SU-DHL-6 (cell line): ENCODE results near the gene KMT5B.

Experiments used
- H2AFZ ChIP-seq: fragments of 200-600 bp; sonication (generic); 2 replicates; pipeline ENCODE4 v1.6.1; 2014; ENCODE audit warnings: low read depth, mild to moderate bottlenecking, moderate library complexity, mixed read lengths, antibody characterized with exemption, low read length; ENCODE audit not compliant: severe bottlenecking
- H3F3A ChIP-seq: fragments of 200-600 bp; shearing (Covaris generic); 2 replicates; pipeline ENCODE4 v1.6.0; 2016; ENCODE audit warnings: antibody characterized with exemption, mild to moderate bottlenecking; ENCODE audit not compliant: insufficient read depth
- H3K27ac ChIP-seq: fragments of 200-600 bp; sonication (generic); 2 replicates; pipeline ENCODE4 v1.5.1; 2016; ENCODE audit warnings: low read depth, mild to moderate bottlenecking, low read length, moderate library complexity, mixed read lengths
- H3K27me3 ChIP-seq: fragments of 200-600 bp; sonication (generic), shearing (Covaris generic); 2 replicates; pipeline ENCODE4 v1.6.0; 2014; ENCODE audit warnings: mild to moderate bottlenecking, low read length
- H3K36me3 ChIP-seq: fragments of 200-600 bp; sonication (generic); 2 replicates; pipeline ENCODE4 v1.6.1; 2014; ENCODE audit warnings: mild to moderate bottlenecking, low read length, mixed read lengths
- H3K4me2 ChIP-seq: fragments of 300-600, 200-600 bp; shearing (Covaris generic), sonication (generic); 2 replicates; pipeline ENCODE4 v1.6.0; 2014; ENCODE audit warnings: low read length, low read depth, mild to moderate bottlenecking; ENCODE audit not compliant: poor library complexity, severe bottlenecking
- H3K4me3 ChIP-seq: fragments of 200-600 bp; sonication (generic); 2 replicates; pipeline ENCODE4 v1.5.1; 2014; ENCODE audit warnings: antibody characterized with exemption, low read length, mild to moderate bottlenecking, mixed read lengths; ENCODE audit not compliant: insufficient read depth, poor library complexity, severe bottlenecking
- H3K79me2 ChIP-seq: fragments of 200-600 bp; sonication (generic); 2 replicates; pipeline ENCODE4 v1.6.1; 2014; ENCODE audit warnings: mild to moderate bottlenecking, low read length, moderate library complexity; ENCODE audit not compliant: insufficient read depth
- H3K9ac ChIP-seq: fragments of 200-600 bp; sonication (generic); 2 replicates; pipeline ENCODE4 v1.7.0; 2014; ENCODE audit warnings: mild to moderate bottlenecking, low read length
- H3K9me2 ChIP-seq: fragments of 200-600 bp; sonication (generic); replicated peaks from 2 replicates; pipeline ENCODE4 v1.6.1; 2014; ENCODE audit warnings: low read length; ENCODE audit not compliant: insufficient read depth
- H3K9me3 ChIP-seq: fragments of 200-600 bp; sonication (generic); 2 replicates; pipeline ENCODE4 v1.6.1; 2014; ENCODE audit warnings: low read length, mixed read lengths; ENCODE audit not compliant: insufficient read depth
- H4K20me1 ChIP-seq: fragments of 200-600 bp; sonication (generic); 2 replicates; pipeline ENCODE4 v1.6.1; 2014; ENCODE audit warnings: low read depth, mild to moderate bottlenecking, antibody characterized with exemption, low read length, moderate library complexity, mixed read lengths
- EZH2phosphoT487 ChIP-seq: fragments of 200-600 bp; sonication (generic), shearing (Covaris generic); conservative IDR thresholded peaks from 2 replicates; pipeline ENCODE4 v1.6.1; 2018; ENCODE audit warnings: mild to moderate bottlenecking, antibody characterized with exemption, low read length, moderate library complexity, mixed read lengths
- TF ChIP-seq, protein P1 (sequence below): fragments of 200-600 bp; sonication (generic); IDR thresholded peaks from one replicate; pipeline ENCODE4 v1.5.1; 2017; ENCODE audit warnings: antibody characterized with exemption, mild to moderate bottlenecking, low read length, moderate library complexity; ENCODE audit not compliant: insufficient read depth, poor library complexity, severe bottlenecking

KMT5B gene

DNA sequence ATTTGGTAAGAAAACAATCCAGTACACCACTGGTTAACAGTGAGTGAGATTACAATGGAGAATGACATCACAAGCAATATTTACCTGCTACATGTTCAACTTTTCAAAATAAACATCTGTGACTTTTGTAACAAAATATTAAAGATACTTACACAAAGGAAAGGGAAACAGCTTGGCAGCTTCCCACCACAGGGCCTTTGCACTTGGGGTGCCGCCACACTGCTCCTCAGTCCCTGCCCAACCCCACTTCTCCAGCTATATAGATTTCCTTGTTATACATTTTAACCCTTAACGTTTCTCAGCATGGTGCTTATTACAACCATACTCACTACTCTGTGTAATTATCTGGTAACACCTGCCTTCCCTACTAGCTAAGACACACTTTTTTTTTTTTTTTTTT is 10.9 kb downstream of the KMT5B start:
- Histone ChIP-seq H3K4me2 (no peak overlapping the region), H3K9ac (no peak overlapping the region), H3K9me3 (no peaks in the 10 kb centered on the region), H3K27ac (no peak overlapping the region), H3K4me3 (no peak overlapping the region), H2AFZ (no peak overlapping the region), H3K36me3 (no peaks in the 10 kb centered on the region), H3K79me2 (peaks cover 63% of the 10 kb centered on the region), H4K20me1 (peaks cover 18% of the 10 kb centered on the region), H3K9me2 (no peaks in the 10 kb centered on the region), H3K27me3 (no peaks in the 10 kb centered on the region), H3F3A (no peaks in the 10 kb centered on the region; the same call in 1 of the 2 replicates)
- TF ChIP-seq, protein P1, sequence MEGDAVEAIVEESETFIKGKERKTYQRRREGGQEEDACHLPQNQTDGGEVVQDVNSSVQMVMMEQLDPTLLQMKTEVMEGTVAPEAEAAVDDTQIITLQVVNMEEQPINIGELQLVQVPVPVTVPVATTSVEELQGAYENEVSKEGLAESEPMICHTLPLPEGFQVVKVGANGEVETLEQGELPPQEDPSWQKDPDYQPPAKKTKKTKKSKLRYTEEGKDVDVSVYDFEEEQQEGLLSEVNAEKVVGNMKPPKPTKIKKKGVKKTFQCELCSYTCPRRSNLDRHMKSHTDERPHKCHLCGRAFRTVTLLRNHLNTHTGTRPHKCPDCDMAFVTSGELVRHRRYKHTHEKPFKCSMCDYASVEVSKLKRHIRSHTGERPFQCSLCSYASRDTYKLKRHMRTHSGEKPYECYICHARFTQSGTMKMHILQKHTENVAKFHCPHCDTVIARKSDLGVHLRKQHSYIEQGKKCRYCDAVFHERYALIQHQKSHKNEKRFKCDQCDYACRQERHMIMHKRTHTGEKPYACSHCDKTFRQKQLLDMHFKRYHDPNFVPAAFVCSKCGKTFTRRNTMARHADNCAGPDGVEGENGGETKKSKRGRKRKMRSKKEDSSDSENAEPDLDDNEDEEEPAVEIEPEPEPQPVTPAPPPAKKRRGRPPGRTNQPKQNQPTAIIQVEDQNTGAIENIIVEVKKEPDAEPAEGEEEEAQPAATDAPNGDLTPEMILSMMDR, result no peak
- TF ChIP-seq EZH2phosphoT487, result no peak

DNA sequence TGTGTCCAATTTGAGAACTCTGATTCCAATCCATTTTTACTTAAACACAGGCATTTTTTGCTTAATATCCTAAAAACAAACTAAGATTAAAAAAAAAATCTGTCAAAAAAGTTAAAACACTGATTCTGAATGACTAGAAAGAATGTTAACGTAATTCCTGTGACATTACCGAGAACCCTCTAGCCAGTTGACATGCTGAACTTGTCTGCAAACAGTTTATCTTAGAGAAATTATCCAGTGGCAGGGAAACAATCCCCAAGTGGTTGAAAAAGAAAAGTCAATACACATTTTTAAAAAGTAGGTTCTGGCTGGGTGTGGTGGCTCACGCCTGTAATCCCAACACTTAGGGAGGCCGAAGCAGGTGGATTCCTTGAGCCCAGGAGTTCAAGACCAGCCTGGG is 11.6 kb downstream of the KMT5B start:
- no peak overlapping the region for H3K9ac ChIP-seq
- H3K4me2 ChIP-seq, result no peak overlapping the region

DNA sequence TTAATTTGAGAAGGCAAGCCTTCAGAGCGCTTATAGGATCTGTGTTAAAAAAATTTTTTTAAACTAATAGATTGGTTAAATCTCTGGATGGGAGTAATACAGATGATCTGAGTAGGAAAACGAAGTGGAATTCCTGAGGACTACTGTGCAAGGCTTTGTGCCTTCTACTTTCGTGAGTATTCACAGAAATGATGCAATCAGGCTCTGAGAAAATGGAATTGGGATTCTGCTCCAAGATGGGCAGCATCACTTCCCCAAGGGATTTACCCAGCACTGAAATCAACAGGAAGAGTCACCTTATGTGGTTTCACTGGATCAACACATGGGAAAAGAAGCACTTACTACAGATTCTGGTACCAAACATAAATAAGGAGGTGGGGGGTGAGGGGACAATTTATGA is 12.5 kb downstream of the KMT5B start:
- Histone ChIP-seq H2AFZ (no peak overlapping the region), H3F3A (no peaks in the 10 kb centered on the region), H3K9ac (no peak overlapping the region), H3K36me3 (no peaks in the 10 kb centered on the region), H4K20me1 (peaks cover 16% of the 10 kb centered on the region), H3K4me2 (no peak overlapping the region), H3K9me3 (no peaks in the 10 kb centered on the region), H3K9me2 (no peaks in the 10 kb centered on the region), H3K27ac (no peak overlapping the region), H3K79me2 (peaks cover 61% of the 10 kb centered on the region), H3K4me3 (no peak overlapping the region), H3K27me3 (no peaks in the 10 kb centered on the region)
- no peak for TF ChIP-seq EZH2phosphoT487
- TF ChIP-seq, protein P1, result no peak

More for the DNA sequence above, 11.6 kb downstream of the KMT5B start:
- Histone ChIP-seq H3K27me3 (no peaks in the 10 kb centered on the region), H3K9me3 (no peaks in the 10 kb centered on the region), H2AFZ (no peak overlapping the region), H3F3A (no peaks in the 10 kb centered on the region; the same call in 1 of the 2 replicates), H3K9me2 (no peaks in the 10 kb centered on the region), H3K36me3 (no peaks in the 10 kb centered on the region), H3K79me2 (peaks cover 65% of the 10 kb centered on the region), H3K4me3 (no peak overlapping the region), H4K20me1 (peaks cover 18% of the 10 kb centered on the region), H3K27ac (no peak overlapping the region)
- TF ChIP-seq EZH2phosphoT487, result no peak
- TF ChIP-seq, protein P1, result no peak
